HepG2 (cell line): ENCODE data around the gene PLEKHG7. TPM values are rescaled to one million over a fixed set of nuclear protein-coding genes. Genes with fewer than 3 reads are reported as not detected.

Experiments
- ATAC-seq: fragments of 200-7000 bp; cut with Tn5 transposase; 3 replicates; pipeline ENCODE4 v1.9.1; 2020; ENCODE audit warnings: mild to moderate bottlenecking, moderate library complexity
- BruUV-seq: library from RNA; stranded (reverse); fragments of 400-500 nt; replicated peaks from 2 replicates; lab custom pipeline; 2021; lab: Mats Ljungman, UMichigan
- CTCF ChIA-PET: fragments of 300-600 bp; formaldehyde crosslinking; extraction: SDS; loops from one replicate; lab custom pipeline; 2021; ENCODE audit warnings: low total read pairs, inconsistent platforms, low intra/inter-chr PET ratio; lab: Yijun Ruan, JAX
- POLR2A ChIA-PET: fragments of 350-600 bp; sonication (Branson Sonifier 250); formaldehyde crosslinking; loops from one replicate; lab custom pipeline; 2020; ENCODE audit warnings: antibody characterized with exemption, inconsistent platforms; lab: Yijun Ruan, JAX
- DNase-seq: peaks from one replicate; pipeline ENCODE4 v3.0.0-alpha.2; 2015; ENCODE audit warnings: low spot score
- FAIRE-seq: peaks from 3 replicates; lab custom pipeline; 2011; peaks lifted over from hg19 to GRCh38; lab: Jason Lieb, UNC
- H2AFZ ChIP-seq: one replicate; pipeline ENCODE4 v1.6.1; 2011; ENCODE audit warnings: low read length, inconsistent platforms
- H3K27ac ChIP-seq: fragments of 300-600 bp; 3 replicates; pipeline ENCODE4 v1.8.0; 2011; ENCODE audit warnings: mixed run types, mild to moderate bottlenecking, mixed read lengths, low read length, inconsistent platforms; ENCODE audit not compliant: insufficient read depth; ENCODE audit errors: extremely low read length
- H3K27me3 ChIP-seq, 2 experiments: fragments of 200-600 bp in 1 of 2; 2 replicates in 1 of 2; 3 replicates in 1 of 2; pipeline versions ENCODE4 v1.6.0 to v1.8.0; 2011; ENCODE audit warnings: low read length in 2 of 2, mild to moderate bottlenecking in 2 of 2, moderate library complexity in 2 of 2, inconsistent platforms in 1 of 2; ENCODE audit not compliant: insufficient read depth in 2 of 2, control insufficient read depth in 1 of 2
- H3K36me3 ChIP-seq, 2 experiments: fragments of 200-600 bp in 1 of 2; replicated peaks in 1 of 2; 2 replicates in 1 of 2; 3 replicates in 1 of 2; pipeline versions ENCODE4 v1.5.1 to v1.8.0; 2011; ENCODE audit warnings: low read length in 2 of 2, inconsistent platforms in 1 of 2; ENCODE audit not compliant: insufficient read depth in 2 of 2, control insufficient read depth in 1 of 2
- H3K4me1 ChIP-seq: 2 replicates; pipeline ENCODE4 v1.5.1; 2012; ENCODE audit warnings: low read length, inconsistent platforms; ENCODE audit not compliant: insufficient read depth
- H3K4me2 ChIP-seq: 2 replicates; pipeline ENCODE4 v1.6.0; 2011; ENCODE audit warnings: low read depth, low read length, inconsistent platforms
- H3K4me3 ChIP-seq, 3 experiments: fragments of 200-600 bp in 1 of 3; sonication (generic), shearing (Covaris generic) in 1 of 3; replicated peaks in 1 of 3; 2 replicates each; pipeline ENCODE4 v1.5.1; 2011 to 2016; ENCODE audit warnings: low read length in 3 of 3, inconsistent platforms in 2 of 3, low read depth in 2 of 3, mild to moderate bottlenecking in 2 of 3, control low read depth in 1 of 3, mixed read lengths in 1 of 3; ENCODE audit not compliant: insufficient read depth in 1 of 3
- H3K79me2 ChIP-seq: one replicate; pipeline ENCODE4 v1.6.1; 2011; ENCODE audit warnings: low read length, inconsistent platforms; ENCODE audit not compliant: insufficient read depth
- H3K9ac ChIP-seq: 2 replicates; pipeline ENCODE4 v1.6.0; 2011; ENCODE audit warnings: mild to moderate bottlenecking, low read depth, low read length, inconsistent platforms; ENCODE audit not compliant: insufficient read depth
- H3K9me3 ChIP-seq: 2 replicates; pipeline ENCODE4 v1.5.1; 2012; ENCODE audit warnings: mild to moderate bottlenecking, low read length
- H4K20me1 ChIP-seq: 2 replicates; pipeline ENCODE4 v1.6.0; 2011; ENCODE audit warnings: inconsistent platforms, mild to moderate bottlenecking, low read length, moderate library complexity; ENCODE audit not compliant: insufficient read depth
- ATRX ChIP-seq: sonication (generic); formaldehyde crosslinking; IDR thresholded peaks from 2 replicates; pipeline ENCODE4 v1.4.0; 2020; ENCODE audit warnings: missing genetic modification reagents, borderline replicate concordance
- ELF1 ChIP-seq: sonication (generic); formaldehyde crosslinking; IDR thresholded peaks from 2 replicates; pipeline ENCODE4 v1.4.0; 2020; ENCODE audit warnings: missing genetic modification reagents
- NCOA1 ChIP-seq: sonication (generic); formaldehyde crosslinking; IDR thresholded peaks from 2 replicates; pipeline ENCODE4 v1.9.0; 2021; ENCODE audit warnings: missing genetic modification reagents
- ONECUT2 ChIP-seq: sonication (generic); formaldehyde crosslinking; IDR thresholded peaks from 2 replicates; pipeline ENCODE4 v1.4.0; 2020; ENCODE audit warnings: missing genetic modification reagents
- REPIN1 ChIP-seq: sonication (generic); formaldehyde crosslinking; IDR thresholded peaks from 2 replicates; pipeline ENCODE4 v1.8.0; 2022; ENCODE audit warnings: missing genetic modification reagents, low read depth, mild to moderate bottlenecking, borderline replicate concordance
- ZBTB44 ChIP-seq: sonication (generic); formaldehyde crosslinking; IDR thresholded peaks from 2 replicates; pipeline ENCODE4 v1.4.0; 2020; ENCODE audit warnings: missing genetic modification reagents
- ZFP37 ChIP-seq: sonication (generic); formaldehyde crosslinking; IDR thresholded peaks from 2 replicates; pipeline ENCODE4 v1.4.0; 2020; ENCODE audit warnings: missing genetic modification reagents, borderline replicate concordance
- ZNF232 ChIP-seq: sonication (generic); formaldehyde crosslinking; IDR thresholded peaks from 2 replicates; pipeline ENCODE4 v1.4.0; 2020; ENCODE audit warnings: missing genetic modification reagents, borderline replicate concordance
- ZNF329 ChIP-seq: sonication (generic); formaldehyde crosslinking; IDR thresholded peaks from 2 replicates; pipeline ENCODE4 v1.9.0; 2021; ENCODE audit warnings: low read depth, mild to moderate bottlenecking, missing genetic modification reagents
- ZSCAN25 ChIP-seq: sonication (generic); formaldehyde crosslinking; IDR thresholded peaks from 2 replicates; pipeline ENCODE4 v1.8.0; 2022; ENCODE audit warnings: mild to moderate bottlenecking, missing genetic modification reagents
- WGBS: methylation state at CpG from one replicate; pipeline ENCODE4 v1.1.6; 2017; ENCODE audit warnings: low lambda C conversion rate; 5-methylcytosine and 5-hydroxymethylcytosine counted together
- in situ Hi-C: cut with HindIII; loops from 2 replicates; pipeline ENCODE4 v1.10.0; 2017; ENCODE audit warnings: low pct_unique_long_range_greater_than_20kb; ENCODE audit not compliant: extremely low pct_ligation_motif_present
- intact Hi-C: fragments of 100-400 bp; cut with micrococcal nuclease; formaldehyde crosslinking; loops from one replicate; pipeline ENCODE4 v1.10.0; 2022; ENCODE audit not compliant: unreplicated experiment
- polyA plus RNA-seq, 8 experiments: library from polyadenylated mRNA; depleted of rRNA in 3 of 8; stranded (reverse) in 7 of 8; unstranded in 1 of 8; fragments of >200 nt; fragmentation: Illumina TruSeq in 4 of 8; extraction: Trizol in 4 of 8; gene quantifications; 2 replicates each; pipeline versions ENCODE4 v1.2.1 to v1.2.3, GENCODE V29; 2011 to 2016; ENCODE audit warnings: low read depth in 4 of 8, missing spikeins in 1 of 8, mixed read lengths in 1 of 8; ENCODE audit not compliant: insufficient read depth in 1 of 8
- total RNA-seq, 5 experiments: library from RNA; depleted of rRNA; stranded (reverse); fragments of >200 nt; fragmentation: Illumina TruSeq; extraction: Trizol; gene quantifications; 2 replicates each; pipeline ENCODE4 v1.2.3, GENCODE V29; 2016; ENCODE audit warnings: low read depth in 1 of 5
- TF ChIP-seq, protein P1 (sequence below): sonication (generic); formaldehyde crosslinking; conservative IDR thresholded peaks from 2 replicates; pipeline ENCODE4 v1.8.0; 2022; ENCODE audit warnings: low read depth, missing genetic modification reagents
- TF ChIP-seq, protein P2 (sequence below): sonication (generic); formaldehyde crosslinking; IDR thresholded peaks from 2 replicates; pipeline ENCODE4 v1.4.0; 2020; ENCODE audit warnings: missing genetic modification reagents

PLEKHG7 gene
- total and polyA plus RNA-seq, 2 of the 13 experiments (the other 11 are each of a cell fraction or from before 2014, with no cell fraction given) = not detected

- Histone ChIP-seq H3K27ac (no peak overlapping the region), H3K9me3 (no peaks in the 10 kb centered on the region), H3K27me3 (peaks cover 0 to 16% of the 10 kb centered on the region in 2 experiments; a peak in 2 of 5 replicates), H2AFZ (no peak overlapping the region), H3K9ac (no peak overlapping the region), H3K4me3 (no peak overlapping the region), H3K36me3 (no peaks in the 10 kb centered on the region), H4K20me1 (no peaks in the 10 kb centered on the region), H3K4me2 (no peak overlapping the region), H3K79me2 (no peaks in the 10 kb centered on the region), H3K4me1 (no peaks in the 10 kb centered on the region)
- ATAC-seq (no peak), FAIRE-seq (no peak), DNase-seq (no peak)
- intact Hi-C loops (no loop called here), in situ Hi-C loops (no loop called here)
- POLR2A ChIA-PET = no interaction called here
- 17% methylated on average over 3 of the region's 3 CpGs for WGBS
- no TSS peak for BruUV-seq
- TF ChIP-seq ZFP37 (CRISPR knock-in tag) (no peak), ONECUT2 (CRISPR knock-in tag) (no peak), NCOA1 (CRISPR knock-in tag) (no peak), REPIN1 (CRISPR knock-in tag) (no peak), ZNF232 (no peak)
- CTCF ChIA-PET = no interaction called here
These were observed 30.9 kb downstream of the PLEKHG7 start for GRCh38 chr12:92733661-92734060.

DNA sequence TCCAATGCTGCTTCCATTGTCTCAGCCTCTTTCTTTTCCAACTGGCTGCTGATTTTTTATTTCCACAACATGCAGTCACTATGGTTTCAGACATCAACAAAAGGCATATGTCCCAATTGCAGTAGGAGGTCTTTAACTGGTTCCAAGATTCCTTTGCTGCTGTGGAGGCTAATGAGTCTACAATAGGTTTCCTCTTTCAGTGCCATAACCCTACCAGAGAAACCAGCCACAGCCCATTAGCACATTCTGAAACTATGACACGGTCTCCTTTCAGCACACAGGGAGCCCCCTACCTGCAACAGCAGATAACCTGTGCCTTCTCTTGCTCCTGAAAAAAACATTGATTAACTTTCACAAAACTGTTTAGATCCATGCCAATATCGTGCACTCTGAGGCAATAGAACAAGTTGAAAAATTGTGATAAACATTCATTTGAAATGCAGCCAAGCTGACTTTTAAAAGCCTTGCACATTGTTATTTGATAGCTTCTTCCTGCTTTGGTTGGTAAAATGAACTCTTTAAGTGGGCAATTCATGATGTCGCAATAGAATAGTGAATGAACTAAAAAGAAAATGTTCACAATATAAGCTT, 32.4 kb downstream of the PLEKHG7 start:
- FAIRE-seq (no peak), ATAC-seq (no peak), DNase-seq (no peak)
- Histone ChIP-seq H3K4me1 (no peaks in the 10 kb centered on the region), H3K9me3 (no peaks in the 10 kb centered on the region), H3K79me2 (no peaks in the 10 kb centered on the region), H3K27ac (no peak overlapping the region), H4K20me1 (no peaks in the 10 kb centered on the region), H3K36me3 (no peaks in the 10 kb centered on the region), H3K4me3 (no peak overlapping the region), H3K9ac (no peak overlapping the region), H3K27me3 (peaks cover 0 to 20% of the 10 kb centered on the region in 2 experiments; a peak in 2 of 5 replicates), H2AFZ (no peak overlapping the region), H3K4me2 (no peak overlapping the region)
- intact Hi-C loops (no loop called here), in situ Hi-C loops (no loop called here)
- BruUV-seq = no TSS peak
- WGBS = 33% methylated on average over 3 of the region's 3 CpGs
- CTCF ChIA-PET = no interaction called here
- POLR2A ChIA-PET = no interaction called here
- TF ChIP-seq ELF1 (CRISPR knock-in tag) (no peak), ZNF329 (CRISPR knock-in tag) (no peak), ZBTB44 (no peak), ZSCAN25 (CRISPR knock-in tag) (no peak), ATRX (CRISPR knock-in tag) (no peak)
- TF ChIP-seq, protein P1, sequence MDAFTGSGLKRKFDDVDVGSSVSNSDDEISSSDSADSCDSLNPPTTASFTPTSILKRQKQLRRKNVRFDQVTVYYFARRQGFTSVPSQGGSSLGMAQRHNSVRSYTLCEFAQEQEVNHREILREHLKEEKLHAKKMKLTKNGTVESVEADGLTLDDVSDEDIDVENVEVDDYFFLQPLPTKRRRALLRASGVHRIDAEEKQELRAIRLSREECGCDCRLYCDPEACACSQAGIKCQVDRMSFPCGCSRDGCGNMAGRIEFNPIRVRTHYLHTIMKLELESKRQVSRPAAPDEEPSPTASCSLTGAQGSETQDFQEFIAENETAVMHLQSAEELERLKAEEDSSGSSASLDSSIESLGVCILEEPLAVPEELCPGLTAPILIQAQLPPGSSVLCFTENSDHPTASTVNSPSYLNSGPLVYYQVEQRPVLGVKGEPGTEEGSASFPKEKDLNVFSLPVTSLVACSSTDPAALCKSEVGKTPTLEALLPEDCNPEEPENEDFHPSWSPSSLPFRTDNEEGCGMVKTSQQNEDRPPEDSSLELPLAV = no peak
- TF ChIP-seq, protein P2, sequence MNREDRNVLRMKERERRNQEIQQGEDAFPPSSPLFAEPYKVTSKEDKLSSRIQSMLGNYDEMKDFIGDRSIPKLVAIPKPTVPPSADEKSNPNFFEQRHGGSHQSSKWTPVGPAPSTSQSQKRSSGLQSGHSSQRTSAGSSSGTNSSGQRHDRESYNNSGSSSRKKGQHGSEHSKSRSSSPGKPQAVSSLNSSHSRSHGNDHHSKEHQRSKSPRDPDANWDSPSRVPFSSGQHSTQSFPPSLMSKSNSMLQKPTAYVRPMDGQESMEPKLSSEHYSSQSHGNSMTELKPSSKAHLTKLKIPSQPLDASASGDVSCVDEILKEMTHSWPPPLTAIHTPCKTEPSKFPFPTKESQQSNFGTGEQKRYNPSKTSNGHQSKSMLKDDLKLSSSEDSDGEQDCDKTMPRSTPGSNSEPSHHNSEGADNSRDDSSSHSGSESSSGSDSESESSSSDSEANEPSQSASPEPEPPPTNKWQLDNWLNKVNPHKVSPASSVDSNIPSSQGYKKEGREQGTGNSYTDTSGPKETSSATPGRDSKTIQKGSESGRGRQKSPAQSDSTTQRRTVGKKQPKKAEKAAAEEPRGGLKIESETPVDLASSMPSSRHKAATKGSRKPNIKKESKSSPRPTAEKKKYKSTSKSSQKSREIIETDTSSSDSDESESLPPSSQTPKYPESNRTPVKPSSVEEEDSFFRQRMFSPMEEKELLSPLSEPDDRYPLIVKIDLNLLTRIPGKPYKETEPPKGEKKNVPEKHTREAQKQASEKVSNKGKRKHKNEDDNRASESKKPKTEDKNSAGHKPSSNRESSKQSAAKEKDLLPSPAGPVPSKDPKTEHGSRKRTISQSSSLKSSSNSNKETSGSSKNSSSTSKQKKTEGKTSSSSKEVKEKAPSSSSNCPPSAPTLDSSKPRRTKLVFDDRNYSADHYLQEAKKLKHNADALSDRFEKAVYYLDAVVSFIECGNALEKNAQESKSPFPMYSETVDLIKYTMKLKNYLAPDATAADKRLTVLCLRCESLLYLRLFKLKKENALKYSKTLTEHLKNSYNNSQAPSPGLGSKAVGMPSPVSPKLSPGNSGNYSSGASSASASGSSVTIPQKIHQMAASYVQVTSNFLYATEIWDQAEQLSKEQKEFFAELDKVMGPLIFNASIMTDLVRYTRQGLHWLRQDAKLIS (CRISPR knock-in tag) = no peak
